GM10847 (cell line): ENCODE measurements around the gene ARMC12.

Source experiments
- POLR2A ChIP-seq: IDR thresholded peaks from 2 replicates; pipeline ENCODE4 v1.6.1; 2011; ENCODE audit not compliant: insufficient read length; ENCODE audit errors: extremely low read depth

The ARMC12 gene

DNA sequence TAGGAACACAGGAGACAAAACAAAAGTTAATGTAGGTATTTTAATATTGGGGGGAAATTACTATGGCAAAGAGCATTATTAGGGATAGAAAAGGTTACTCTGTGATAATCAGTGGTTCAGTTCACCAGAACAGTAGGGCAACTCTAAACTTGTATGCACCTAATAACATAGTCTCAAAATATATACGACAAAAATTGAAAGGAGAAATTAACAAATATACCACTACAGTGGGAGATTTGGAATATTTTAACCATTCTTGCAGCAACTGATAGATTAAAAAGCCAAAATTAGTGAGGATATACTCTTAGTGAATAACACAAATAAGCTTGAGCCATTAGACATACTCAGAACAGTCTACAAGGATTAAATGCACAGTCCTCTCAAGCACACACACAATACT lies 11.0 kb downstream of the ARMC12 start:
- TF ChIP-seq POLR2A: no peak

- TF ChIP-seq POLR2A: no peak
Measured at GRCh38 chr6:35750557-35750956, 13.7 kb downstream of the ARMC12 start.

DNA sequence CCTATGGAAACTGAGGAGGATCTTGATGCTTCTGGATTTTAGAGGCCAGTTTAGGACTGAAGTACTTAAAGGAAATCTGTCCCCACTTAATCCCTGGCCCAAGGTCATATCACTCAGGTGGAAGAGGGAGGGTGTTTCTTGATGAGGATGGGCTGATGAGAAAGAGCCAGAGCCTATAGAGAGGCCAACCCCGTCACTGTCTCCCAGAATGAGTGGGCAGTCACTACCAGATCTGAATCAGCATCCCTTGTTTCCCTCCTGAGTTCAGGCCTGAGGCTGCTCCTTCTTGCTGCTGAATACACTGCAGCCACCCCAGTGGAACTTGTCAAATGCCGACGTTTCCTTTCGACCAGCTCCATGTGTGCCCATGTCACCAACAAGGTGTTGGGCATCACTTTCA lies 14.8 kb downstream of the ARMC12 start:
- no peak for TF ChIP-seq POLR2A

GRCh38 chr6:35752330-35752729 lies 15.5 kb downstream of the ARMC12 start:
- TF ChIP-seq POLR2A: no peak

DNA sequence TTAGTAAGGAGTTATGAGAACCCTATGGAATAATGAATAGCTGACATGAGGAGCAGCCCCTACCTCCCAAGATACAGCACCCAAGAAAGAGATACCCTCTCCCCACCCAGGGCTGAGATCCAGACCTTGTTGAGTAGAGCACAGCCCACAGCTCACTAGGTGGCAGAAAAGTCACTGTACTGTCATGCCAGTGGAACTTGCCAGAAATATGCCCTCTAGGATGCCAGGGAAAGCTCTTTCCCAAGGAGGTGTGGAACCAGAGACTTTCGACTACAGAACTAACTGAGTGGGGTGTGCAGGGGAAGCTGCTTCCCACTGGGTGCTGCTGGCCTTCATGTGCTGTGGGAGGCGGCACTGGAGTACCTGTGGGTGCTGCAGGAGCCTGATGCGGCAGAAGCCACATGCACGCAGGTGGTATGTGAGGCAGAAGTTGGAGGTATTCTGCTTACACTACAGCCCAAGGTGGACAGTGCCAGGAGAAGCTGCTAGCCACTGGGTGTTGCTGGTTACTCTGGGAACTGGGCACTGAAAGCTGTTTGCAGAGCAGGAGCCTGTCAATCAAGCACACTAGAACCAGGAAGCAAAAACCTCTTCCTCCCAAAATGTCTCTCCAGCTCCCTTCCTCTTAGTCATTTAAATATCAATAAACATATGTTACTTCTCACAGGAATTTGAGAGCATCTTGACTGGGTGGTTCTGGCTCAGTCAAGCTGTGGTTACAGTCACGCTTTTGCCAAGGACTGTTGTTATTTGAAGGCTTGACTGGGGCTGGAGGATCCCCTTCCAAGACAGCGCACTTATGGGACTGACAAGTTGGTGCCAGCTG lies 17.8 kb downstream of the ARMC12 start:
- no peak for TF ChIP-seq POLR2A

GRCh38 chr6:35755278-35755924 lies 18.6 kb downstream of the ARMC12 start:
- no peak for TF ChIP-seq POLR2A

DNA sequence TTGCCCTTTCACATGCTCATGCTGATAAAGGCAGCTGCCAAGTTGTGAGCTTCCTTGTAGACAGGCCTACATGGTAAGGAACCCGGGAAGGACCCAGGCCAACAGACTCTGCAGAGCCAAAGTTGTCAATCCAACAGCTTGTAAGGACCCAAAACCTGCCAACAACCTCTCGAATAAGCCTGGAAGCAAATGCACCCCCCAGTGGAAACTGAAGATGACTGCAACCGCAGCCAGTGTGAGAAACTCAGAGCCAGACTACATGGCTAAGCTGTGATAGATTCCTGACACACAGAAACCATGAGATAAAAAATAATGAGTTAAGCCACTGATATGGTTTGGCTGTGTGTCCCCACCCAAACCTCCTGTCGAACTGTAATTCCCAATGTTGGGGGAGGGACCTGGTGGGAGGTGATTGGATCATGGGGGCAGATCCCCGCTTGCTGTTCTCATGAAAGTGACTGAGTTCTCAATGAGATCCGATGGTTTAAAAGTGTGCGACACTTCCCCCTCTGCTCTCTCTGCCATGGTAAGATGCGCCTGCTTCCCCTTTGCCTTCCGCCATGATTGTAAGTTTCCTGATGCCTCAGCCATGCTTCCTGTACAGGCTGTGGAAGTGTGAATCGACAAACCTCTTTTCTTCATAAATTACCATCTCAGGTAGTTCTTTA lies 20.8 kb downstream of the ARMC12 start:
- no peak for TF ChIP-seq POLR2A

GRCh38 chr6:35759426-35759825 lies 22.6 kb downstream of the ARMC12 start:
- no peak for TF ChIP-seq POLR2A

- TF ChIP-seq POLR2A: no peak
Measured at GRCh38 chr6:35765739-35766138, 28.9 kb downstream of the ARMC12 start.

DNA sequence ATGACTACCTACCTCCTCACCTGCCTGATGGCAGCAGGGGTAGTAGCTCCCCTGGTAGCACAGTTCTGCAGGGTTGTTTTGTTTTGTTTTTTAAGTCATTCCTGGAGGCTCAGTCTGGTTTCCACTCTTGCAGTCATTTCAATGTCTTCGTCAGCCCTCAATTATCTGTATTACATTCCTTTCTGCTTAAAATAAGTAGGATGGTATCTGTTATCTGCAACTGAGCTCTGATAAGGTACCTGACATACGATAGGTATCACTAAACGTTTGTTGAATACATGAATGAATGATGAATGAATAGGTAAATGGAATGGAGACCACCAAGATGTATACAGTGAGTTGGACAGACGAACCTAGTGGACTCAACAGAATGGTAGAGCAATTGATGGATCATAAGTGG lies 32.4 kb downstream of the ARMC12 start:
- TF ChIP-seq POLR2A: no peak

DNA sequence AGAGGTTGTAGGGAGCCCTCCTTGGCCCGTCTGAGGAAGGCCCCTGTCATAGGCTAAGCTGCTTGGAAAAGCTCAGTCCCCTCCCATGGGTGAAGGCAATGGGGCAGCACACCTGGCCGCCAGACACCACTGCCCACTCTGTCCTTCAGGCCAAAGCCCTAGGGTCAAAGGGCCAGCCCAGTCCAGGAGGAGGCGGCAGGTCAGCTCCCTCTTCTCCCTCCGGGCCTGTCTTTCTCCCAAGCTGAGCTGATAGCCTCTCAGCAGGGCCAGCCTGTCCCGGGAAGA lies 34.5 kb downstream of the ARMC12 start:
- no peak for TF ChIP-seq POLR2A

DNA sequence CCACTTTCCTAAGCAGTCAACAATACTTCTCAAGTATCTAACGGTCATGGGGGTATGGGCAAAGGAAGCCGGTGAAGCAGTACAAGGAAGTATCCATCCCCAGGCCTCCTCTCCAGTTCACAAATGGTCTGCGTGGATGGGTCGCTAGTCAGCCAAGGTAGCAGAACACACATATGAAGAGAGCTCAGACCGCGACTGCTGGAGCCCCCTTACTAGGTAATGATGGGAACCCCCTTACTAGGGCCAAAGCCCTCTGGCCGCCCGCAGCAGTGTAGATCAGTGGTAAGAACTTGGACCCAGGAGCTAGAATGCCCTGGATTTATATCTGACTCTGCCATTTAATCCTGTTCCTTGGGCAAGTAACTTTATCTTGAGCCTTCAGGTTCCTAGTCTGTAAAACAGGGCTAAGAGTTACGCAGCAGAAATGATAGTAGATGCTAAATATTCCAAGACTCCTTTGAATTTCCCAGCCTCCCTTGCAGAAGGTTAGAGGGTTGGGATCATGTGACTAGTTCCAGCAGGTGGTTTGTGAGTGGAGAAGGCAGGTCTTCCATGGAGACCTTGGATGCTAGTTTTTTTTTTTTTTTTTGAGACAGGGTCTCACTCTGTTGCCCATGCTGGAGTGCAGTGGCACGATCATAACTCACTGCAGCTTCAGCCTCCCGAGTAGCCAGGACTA lies 37.4 kb downstream of the ARMC12 start:
- TF ChIP-seq POLR2A: no peak

DNA sequence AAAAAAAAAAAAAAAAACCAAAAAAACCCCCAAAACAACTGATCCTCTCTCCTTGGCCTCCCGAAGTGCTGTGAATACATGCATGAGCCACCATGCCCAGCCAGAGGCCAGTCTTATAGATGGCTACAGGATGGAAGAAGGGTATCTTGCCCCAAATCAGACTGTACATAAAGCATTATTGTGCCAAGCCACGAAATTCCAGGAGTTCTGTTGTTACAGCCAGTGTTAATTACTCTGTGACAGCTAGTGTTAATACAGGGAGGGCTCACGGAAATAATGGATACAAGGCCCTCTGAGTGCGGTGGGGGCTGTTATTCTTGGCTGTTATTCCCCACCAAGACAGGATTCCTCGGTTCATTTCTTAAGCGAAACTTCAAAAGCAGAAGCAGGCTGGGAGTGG lies 38.2 kb downstream of the ARMC12 start:
- no peak for TF ChIP-seq POLR2A

GRCh38 chr6:35776364-35777215 lies 39.8 kb downstream of the ARMC12 start, which contains the start of gene CLPSL2:
Gene CLPSL2, plus strand, starts transcription at chr6:35776598. Its CDS starts 21 bp downstream, at chr6:35776619.
- TF ChIP-seq POLR2A: no peak

GRCh38 chr6:35777356-35778102 lies 40.7 kb downstream of the ARMC12 start:
- TF ChIP-seq POLR2A: no peak

DNA sequence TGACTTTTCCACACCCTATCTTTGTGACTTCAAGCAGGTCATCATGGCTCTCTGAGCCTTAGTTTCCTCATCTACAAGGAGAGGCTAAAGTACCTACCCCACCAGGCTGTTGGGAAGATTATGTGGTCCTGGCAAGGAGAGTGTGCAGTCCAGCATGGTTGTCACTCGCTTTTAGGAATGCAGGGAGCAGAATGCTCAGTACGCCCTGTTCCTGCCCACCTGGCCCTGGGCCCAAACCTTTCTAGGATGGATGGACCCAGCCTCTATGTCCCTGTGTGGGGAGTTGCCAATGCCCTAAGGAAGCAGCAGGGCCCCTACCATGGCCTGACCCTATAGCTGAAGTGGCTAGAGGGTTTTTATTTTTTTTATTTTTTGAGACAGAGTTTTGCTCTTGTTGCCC lies 41.6 kb downstream of the ARMC12 start:
- TF ChIP-seq POLR2A: no peak
